ENCODE data around the gene SORCS3. TPM values are rescaled to one million over a fixed set of nuclear protein-coding genes. Genes with fewer than 3 reads are reported as not detected.

The SORCS3 gene
- polyA plus RNA-seq = not detected

DNA sequence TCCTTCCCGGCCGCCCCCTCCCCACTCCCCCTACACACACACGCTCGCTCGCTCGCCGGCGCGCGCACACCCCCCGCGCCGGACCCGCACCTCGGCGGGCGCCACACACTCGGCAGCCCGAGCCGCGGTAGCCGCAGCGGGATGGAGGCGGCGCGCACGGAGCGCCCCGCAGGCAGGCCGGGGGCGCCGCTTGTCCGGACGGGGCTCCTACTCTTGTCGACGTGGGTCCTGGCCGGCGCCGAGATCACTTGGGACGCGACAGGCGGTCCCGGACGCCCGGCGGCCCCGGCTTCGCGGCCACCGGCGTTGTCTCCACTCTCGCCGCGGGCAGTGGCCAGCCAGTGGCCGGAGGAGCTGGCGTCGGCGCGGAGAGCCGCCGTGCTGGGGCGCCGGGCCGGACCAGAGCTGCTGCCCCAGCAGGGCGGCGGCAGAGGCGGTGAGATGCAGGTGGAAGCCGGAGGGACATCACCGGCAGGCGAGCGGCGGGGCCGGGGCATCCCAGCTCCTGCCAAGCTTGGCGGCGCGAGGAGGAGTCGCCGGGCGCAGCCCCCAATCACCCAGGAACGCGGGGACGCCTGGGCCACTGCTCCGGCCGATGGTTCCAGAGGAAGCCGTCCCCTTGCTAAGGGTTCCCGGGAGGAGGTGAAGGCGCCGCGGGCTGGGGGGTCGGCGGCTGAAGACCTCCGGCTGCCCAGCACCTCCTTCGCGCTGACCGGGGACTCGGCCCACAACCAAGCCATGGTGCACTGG, at the start of gene SORCS3:
TSS of gene SORCS3 (plus strand) at position 104 of the 750 bp plus-strand sequence.
- Mint-ChIP-seq H3K4me1 (peaks cover 0 to 6% of the 10 kb centered on the region in 2 donors), H3K27ac (no peak within 1 kb of the TSS), H3K9me3 (peaks cover 0 to 2% (median 0%) of the 10 kb centered on the region in 6 donors), H3K36me3 (no peaks in the 10 kb centered on the region), H3K4me3 (no peak within 1 kb of the TSS), H3K27me3 (ENCODE audit: low read depth in 3 of 3) (peaks cover 16 to 34% (median 16%) of the 10 kb centered on the region in 3 donors)
- no peak for DNase-seq

DNA sequence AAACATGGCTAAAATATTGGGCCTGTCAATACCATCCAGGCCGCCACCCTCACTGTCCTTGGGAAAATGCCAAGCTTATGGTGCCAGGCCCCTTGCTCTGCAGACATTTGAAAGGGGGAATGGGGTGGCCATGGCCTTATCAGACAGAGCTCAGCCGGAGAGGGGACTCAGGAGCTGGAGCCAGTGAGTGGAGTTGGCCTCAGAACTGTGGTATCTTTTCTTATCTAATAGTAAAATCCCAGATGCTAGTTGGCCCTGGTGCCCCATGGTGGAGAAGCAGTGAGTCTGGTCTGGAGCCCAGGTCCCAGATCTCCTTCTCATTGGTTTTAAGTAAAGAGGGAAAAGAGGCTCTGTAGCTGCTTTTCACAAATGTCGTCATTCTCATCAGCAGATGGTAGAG, 49.6 kb upstream of the SORCS3 start:
- peaks cover 0 to 9% of the 10 kb centered on the region in 2 donors for H3K4me1 Mint-ChIP-seq
- no peaks in the 10 kb centered on the region for H3K36me3 Mint-ChIP-seq
- H3K9me3 Mint-ChIP-seq = peaks cover 0 to 2% (median 0%) of the 10 kb centered on the region in 6 donors
- peaks cover 3 to 4% (median 3%) of the 10 kb centered on the region in 3 donors for H3K27me3 Mint-ChIP-seq (ENCODE audit: low read depth in 3 of 3)
- H3K27ac Mint-ChIP-seq = no peak overlapping the region
- no peak overlapping the region for H3K4me3 Mint-ChIP-seq
- DNase-seq = no peak

DNA sequence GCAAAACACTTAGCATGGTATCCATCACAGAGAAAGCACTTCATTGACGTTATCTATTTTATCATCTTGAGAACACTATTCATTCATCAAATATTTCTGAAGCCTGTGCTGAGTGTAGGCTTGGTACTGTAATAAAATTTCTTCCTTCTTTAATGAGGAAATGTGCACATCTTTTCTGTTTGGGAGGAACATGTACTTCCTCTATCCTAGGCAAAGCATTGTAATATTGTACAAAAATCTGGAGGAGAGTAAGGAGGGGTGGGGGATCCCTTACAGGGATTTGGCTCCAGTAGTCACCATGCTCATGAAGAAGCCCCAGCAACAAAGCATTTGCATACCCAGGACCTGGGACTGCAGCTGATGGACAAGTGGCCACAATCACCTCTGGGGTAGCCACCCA, 39.9 kb upstream of the SORCS3 start:
- DNase-seq = no peak
- no peak overlapping the region for H3K27ac Mint-ChIP-seq
- H3K27me3 Mint-ChIP-seq (ENCODE audit: low read depth in 3 of 3) = peaks cover 3 to 7% (median 6%) of the 10 kb centered on the region in 3 donors
- no peaks in the 10 kb centered on the region for H3K9me3 Mint-ChIP-seq
- no peak overlapping the region for H3K4me3 Mint-ChIP-seq
- peaks cover 0 to 12% of the 10 kb centered on the region in 2 donors for H3K4me1 Mint-ChIP-seq
- no peaks in the 10 kb centered on the region for H3K36me3 Mint-ChIP-seq

DNA sequence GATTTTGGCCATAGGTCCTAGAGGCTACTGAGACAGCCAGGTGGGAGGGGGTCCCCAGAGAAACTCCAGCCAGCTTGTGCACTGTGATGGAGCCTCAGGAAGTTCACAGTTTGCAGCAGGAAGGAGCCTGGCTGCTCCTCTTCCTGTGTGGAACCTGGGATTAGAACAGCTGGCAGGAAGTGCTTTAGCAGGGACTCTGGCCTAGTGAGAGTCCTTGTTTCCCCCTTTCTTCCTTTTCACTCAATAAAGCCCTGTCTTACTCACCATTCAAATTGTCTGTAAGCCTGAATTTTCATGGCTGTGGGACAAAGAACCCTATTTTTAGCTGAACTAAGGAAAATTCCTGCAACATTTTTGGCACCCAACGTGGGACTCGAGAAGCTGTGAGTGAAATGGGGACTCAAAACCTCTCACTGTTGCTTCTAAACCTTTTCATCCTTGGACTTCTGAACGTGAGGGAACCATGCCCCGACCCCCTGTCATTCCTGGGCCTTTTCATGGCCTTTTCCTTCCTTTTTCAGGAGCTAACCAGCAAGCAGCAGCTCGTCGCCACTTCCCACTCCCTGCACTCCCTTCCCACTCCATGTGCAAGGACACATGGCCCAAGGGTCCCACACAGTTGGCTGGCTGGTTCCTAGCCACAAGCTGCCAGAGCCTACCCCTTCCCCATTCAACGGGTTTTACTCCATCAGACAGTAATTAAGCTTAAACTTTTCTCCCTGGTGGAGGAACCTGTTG, 32.8 kb upstream of the SORCS3 start:
- peaks cover 0 to 2% (median 0%) of the 10 kb centered on the region in 6 donors for H3K9me3 Mint-ChIP-seq
- peaks cover 0 to 6% (median 4%) of the 10 kb centered on the region in 3 donors for H3K27me3 Mint-ChIP-seq (ENCODE audit: low read depth in 3 of 3)
- no peaks in the 10 kb centered on the region for H3K36me3 Mint-ChIP-seq
- no peaks in the 10 kb centered on the region for H3K4me1 Mint-ChIP-seq
- no peak overlapping the region for H3K27ac Mint-ChIP-seq
- no peak for DNase-seq
- no peak overlapping the region for H3K4me3 Mint-ChIP-seq

DNA sequence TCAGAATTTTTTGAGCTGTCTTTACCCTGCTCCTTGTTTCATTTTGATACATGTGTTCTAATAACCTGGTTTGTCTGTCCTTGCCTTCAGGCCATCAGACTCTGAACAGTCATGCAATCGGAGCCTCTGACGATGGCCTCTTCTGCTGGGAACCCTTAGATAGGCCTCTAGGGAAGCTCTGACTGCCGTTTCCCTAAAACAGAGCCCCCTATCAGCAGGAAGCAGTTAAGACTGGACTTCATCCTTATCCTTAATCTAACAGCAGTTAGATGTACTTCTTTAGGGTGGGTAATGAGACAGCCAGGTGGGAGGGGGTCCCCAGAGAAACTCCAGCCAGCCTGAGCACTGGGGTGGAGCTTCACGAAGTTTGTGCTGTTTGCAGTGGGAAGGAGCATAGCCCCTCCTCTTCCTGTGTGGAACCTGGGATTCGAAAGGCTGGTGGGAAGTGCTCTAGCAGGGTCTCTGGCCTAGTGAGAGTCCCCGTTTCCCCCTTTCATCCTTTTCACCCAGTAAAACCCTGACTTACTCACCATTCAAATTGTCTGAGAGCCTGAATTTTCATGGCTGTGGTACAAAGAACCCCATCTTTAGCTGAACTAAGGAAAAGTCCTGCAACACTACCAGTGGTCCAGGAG, 28.4 kb upstream of the SORCS3 start:
- H3K27ac Mint-ChIP-seq = no peak overlapping the region
- H3K4me1 Mint-ChIP-seq = no peaks in the 10 kb centered on the region

DNA sequence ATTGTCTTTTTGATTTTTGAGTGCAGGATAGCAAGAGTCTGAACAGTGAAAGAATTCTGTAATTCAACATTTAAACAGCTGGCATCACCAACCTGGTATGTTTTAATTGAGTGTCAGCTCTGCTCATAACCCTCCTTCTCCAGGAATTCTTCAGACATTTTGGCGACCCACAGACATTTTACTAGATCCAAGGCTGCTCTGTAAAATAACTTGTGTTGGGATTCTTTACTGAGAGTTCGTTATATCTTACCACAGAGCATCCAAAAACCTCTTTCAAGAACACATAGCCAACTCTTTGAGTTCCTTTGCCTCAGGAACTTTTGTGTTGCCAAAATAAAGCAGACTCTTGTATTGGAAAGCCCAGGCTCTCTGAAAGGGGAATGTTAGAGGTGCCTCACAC, 27.7 kb upstream of the SORCS3 start:
- H3K27me3 Mint-ChIP-seq (ENCODE audit: low read depth in 3 of 3) = peaks cover 5 to 7% (median 7%) of the 10 kb centered on the region in 3 donors
- no peaks in the 10 kb centered on the region for H3K4me1 Mint-ChIP-seq
- no peaks in the 10 kb centered on the region for H3K36me3 Mint-ChIP-seq
- H3K4me3 Mint-ChIP-seq = no peak overlapping the region
- DNase-seq = no peak
- no peak overlapping the region for H3K27ac Mint-ChIP-seq
- H3K9me3 Mint-ChIP-seq = peaks cover 0 to 2% (median 0%) of the 10 kb centered on the region in 6 donors

More for the DNA sequence above, 28.4 kb upstream of the SORCS3 start:
- no peak overlapping the region for H3K4me3 Mint-ChIP-seq
- no peaks in the 10 kb centered on the region for H3K36me3 Mint-ChIP-seq
- no peak for DNase-seq
- H3K27me3 Mint-ChIP-seq (ENCODE audit: low read depth in 3 of 3) = peaks cover 5 to 7% (median 7%) of the 10 kb centered on the region in 3 donors
- H3K9me3 Mint-ChIP-seq = peaks cover 0 to 2% (median 0%) of the 10 kb centered on the region in 6 donors

DNA sequence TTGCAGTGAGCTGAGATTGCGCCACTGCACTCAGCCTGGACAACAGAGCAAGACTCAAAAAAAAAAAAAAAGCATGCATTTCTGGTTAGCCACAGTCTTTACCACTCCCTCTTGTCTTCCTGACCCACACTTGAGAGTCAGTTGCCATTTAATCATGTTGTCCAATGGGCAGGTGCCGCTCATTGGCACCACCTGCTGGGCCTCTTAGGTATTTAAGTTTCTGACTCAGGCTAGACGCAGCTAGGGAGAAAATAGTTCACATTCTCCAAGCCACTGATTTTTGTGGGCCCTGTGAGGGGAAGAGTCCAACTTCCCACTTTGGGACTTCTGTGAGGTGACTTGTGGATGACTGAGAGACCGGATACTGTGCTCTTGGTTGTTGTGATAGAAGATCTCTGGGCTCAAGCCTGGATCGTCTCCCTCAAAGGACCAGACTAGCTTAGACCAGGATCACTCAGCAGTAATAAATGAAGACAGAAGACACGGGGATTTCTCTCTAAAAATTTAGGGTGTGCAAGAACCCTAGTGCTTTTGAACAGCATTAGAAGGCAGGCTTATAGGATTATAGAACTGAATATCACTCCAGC, 26.8 kb upstream of the SORCS3 start:
- H3K27me3 Mint-ChIP-seq (ENCODE audit: low read depth in 3 of 3) = peaks cover 7 to 8% (median 7%) of the 10 kb centered on the region in 3 donors
- no peak overlapping the region for H3K27ac Mint-ChIP-seq
- peaks cover 0 to 2% (median 0%) of the 10 kb centered on the region in 6 donors for H3K9me3 Mint-ChIP-seq
- no peak overlapping the region for H3K4me3 Mint-ChIP-seq
- DNase-seq = peak in 1 of 3 donors; percentile 4
- H3K36me3 Mint-ChIP-seq = no peaks in the 10 kb centered on the region
- no peaks in the 10 kb centered on the region for H3K4me1 Mint-ChIP-seq

DNA sequence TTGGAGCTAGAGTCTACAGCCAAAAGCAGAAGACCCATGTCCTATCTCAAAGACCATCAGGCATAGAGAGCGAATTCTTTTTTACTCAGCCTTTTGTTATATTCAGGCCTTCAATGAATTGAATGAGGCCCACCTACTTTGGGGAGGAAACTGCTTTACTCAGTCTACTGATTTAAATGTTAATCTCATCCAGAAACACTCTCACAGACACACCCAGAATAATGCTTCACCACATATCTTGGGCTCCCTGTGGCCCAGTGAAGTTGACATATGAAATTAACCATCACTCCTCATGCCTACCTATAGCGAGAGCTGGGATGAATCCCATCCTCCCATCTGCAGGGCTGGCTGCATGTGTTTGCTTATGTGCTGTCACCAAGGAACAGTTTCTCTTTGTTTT, 26.0 kb upstream of the SORCS3 start:
- Mint-ChIP-seq H3K9me3 (no peaks in the 10 kb centered on the region), H3K36me3 (no peaks in the 10 kb centered on the region), H3K4me1 (no peaks in the 10 kb centered on the region), H3K4me3 (no peak overlapping the region), H3K27ac (no peak overlapping the region), H3K27me3 (ENCODE audit: low read depth in 3 of 3) (peaks cover 7 to 8% (median 7%) of the 10 kb centered on the region in 3 donors)
- no peak for DNase-seq

DNA sequence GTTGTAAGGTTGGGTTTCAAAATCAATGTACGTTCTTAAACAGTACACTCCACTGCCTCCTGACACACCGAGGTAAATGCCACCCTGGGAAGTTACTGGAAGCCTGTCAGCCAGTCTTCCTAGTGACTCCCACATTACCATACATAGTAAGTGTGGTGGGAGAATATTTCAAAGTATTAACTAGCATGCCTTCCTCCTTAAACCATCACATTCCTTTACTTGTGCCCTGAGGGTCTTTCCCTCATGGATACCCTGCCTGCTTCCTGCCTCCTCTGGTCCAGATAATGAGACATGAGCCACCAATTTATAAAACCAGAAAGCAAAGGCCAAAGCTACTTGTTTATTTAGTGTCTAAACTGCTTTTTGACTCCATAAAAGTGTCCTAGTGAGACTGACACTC, 23.3 kb upstream of the SORCS3 start:
- Mint-ChIP-seq H3K36me3 (no peaks in the 10 kb centered on the region), H3K9me3 (peaks cover 0 to 1% (median 0%) of the 10 kb centered on the region in 6 donors), H3K27me3 (ENCODE audit: low read depth in 3 of 3) (peaks cover 4 to 11% (median 8%) of the 10 kb centered on the region in 3 donors), H3K4me3 (no peak overlapping the region), H3K4me1 (no peaks in the 10 kb centered on the region), H3K27ac (no peak overlapping the region)
- no peak for DNase-seq

DNA sequence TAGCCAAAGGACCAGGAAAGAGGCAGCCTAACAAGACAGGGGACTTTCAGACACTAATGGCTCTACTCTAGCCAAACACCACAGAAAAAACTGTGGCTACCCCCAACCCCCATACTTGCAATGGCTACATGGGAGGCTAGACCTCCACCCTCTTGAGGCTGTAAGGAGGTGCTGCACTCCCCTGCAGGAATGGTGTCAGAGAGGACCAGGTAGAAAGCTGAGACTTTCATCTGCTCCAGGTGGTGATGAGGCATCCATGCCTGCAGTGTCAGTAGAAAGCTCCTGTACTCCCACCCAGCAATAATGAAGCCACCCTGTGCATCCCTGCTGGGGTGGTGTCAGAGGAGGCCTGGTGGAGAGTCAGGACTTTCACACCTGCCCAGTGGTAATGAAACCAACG, 18.9 kb upstream of the SORCS3 start:
- H3K36me3 Mint-ChIP-seq = no peaks in the 10 kb centered on the region
- peaks cover 5 to 9% (median 8%) of the 10 kb centered on the region in 3 donors for H3K27me3 Mint-ChIP-seq (ENCODE audit: low read depth in 3 of 3)
- no peak overlapping the region for H3K27ac Mint-ChIP-seq
- no peak for DNase-seq
- H3K9me3 Mint-ChIP-seq = peaks cover 0 to 4% (median 0%) of the 10 kb centered on the region in 6 donors
- H3K4me1 Mint-ChIP-seq = no peaks in the 10 kb centered on the region
- H3K4me3 Mint-ChIP-seq = no peak overlapping the region

DNA sequence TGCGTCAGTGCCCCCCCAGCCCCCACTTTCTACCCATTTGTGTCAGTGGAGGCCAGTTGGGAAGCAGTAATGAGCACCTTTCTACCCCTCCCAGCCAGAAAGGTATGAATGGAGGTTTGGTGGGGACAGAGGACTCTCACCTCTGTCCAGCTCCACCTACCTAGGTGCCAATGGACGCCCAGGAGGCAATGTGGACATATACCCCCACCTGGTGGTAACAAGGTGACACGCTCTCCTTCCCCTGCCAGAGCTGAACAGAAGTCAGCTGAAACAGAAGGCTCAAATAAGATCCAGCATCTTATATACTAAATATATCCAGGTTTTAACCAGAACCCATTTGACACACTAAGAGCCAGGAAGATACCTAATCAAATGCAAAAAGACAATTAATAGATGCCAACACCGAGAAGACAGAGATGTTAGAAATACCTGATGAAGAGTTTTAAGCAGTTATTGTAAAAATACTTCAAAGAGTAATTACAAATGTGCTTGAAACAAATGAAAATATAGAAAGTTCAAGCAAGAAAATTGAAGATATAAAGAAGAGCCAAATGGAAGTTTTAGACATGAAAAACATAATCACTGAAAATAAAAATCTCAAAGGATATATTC, 18.4 kb upstream of the SORCS3 start:
- H3K36me3 Mint-ChIP-seq = no peaks in the 10 kb centered on the region
- no peak overlapping the region for H3K27ac Mint-ChIP-seq
- H3K27me3 Mint-ChIP-seq (ENCODE audit: low read depth in 3 of 3) = peaks cover 5 to 8% (median 6%) of the 10 kb centered on the region in 3 donors
- no peaks in the 10 kb centered on the region for H3K4me1 Mint-ChIP-seq
- DNase-seq = no peak
- no peak overlapping the region for H3K4me3 Mint-ChIP-seq
- H3K9me3 Mint-ChIP-seq = peaks cover 0 to 4% (median 0%) of the 10 kb centered on the region in 6 donors

DNA sequence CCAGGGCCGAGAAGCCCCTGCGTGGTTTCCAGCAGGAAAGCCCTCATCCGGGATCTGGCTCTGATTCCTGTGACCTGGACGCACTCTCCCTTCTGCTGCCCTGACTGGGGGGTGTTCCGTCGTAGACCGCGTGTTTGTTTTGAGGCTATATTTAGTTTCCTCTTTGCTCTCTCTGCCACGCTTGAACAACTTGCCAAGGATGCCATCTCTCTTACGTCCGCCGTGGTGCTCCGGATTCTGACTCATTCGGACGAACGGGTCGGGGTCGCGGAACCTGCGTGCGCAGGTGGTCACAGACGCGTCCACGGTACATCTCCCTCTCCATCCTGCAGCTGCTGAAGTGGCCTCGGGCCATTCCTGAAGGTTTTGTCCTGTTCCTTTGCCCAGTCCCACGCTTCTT, 10.4 kb upstream of the SORCS3 start:
- Mint-ChIP-seq H3K4me3 (no peak overlapping the region), H3K9me3 (no peaks in the 10 kb centered on the region), H3K27me3 (ENCODE audit: low read depth in 3 of 3) (peaks cover 1 to 6% (median 5%) of the 10 kb centered on the region in 3 donors), H3K36me3 (no peaks in the 10 kb centered on the region), H3K27ac (no peak overlapping the region), H3K4me1 (no peaks in the 10 kb centered on the region)
- no peak for DNase-seq

DNA sequence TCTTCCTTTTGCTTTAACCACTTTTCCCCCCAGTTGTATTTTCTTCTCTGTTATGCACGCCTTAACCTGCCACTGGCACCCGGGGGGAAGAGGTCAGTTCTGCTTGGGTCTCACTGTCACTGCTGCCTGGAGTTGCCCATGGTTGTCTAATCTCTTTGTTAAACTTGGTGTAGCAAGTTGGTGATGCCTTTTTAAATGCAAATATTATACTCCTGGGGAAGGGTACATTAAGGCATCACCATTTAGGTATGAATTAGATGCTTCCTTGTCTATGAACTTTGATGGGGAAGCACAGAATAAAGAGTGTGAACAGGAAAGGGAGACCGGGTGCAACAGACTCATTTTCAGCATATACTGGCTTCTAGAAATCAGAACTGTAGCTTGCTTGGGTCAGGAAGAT, 9.1 kb upstream of the SORCS3 start:
- peaks cover 1 to 9% (median 2%) of the 10 kb centered on the region in 3 donors for H3K27me3 Mint-ChIP-seq (ENCODE audit: low read depth in 3 of 3)
- no peaks in the 10 kb centered on the region for H3K9me3 Mint-ChIP-seq
- no peak overlapping the region for H3K27ac Mint-ChIP-seq
- no peaks in the 10 kb centered on the region for H3K4me1 Mint-ChIP-seq
- no peak overlapping the region for H3K4me3 Mint-ChIP-seq
- no peaks in the 10 kb centered on the region for H3K36me3 Mint-ChIP-seq
- DNase-seq = no peak

Data from immature natural killer cell (primary cell).